Tibial nerve (tissue), 4 donors: ENCODE measurements around the gene LMLN. TPM values are rescaled to one million over a fixed set of nuclear protein-coding genes. Genes with fewer than 3 reads are reported as not detected.
A peak's percentile ranks its signal among the peaks of the same experiment; 100 is the strongest.
"Not testable (repeated sequence)": the region's sequence is repeated elsewhere in the genome, so short reads cannot be mapped to it uniquely, and the experiment has no call there.

Source experiments
- DNase-seq, 2 donors: peaks; one replicate each; pipeline ENCODE4 v3.0.0-alpha.2; 2019; ENCODE audit warnings: low spot score in 2 of 2
- H3K27ac ChIP-seq, 4 donors: fragments of 200-600 bp; sonication (generic) in 3 of 4; one replicate each; pipeline ENCODE4 v1.5.1; 2017 to 2019; ENCODE audit warnings: mild to moderate bottlenecking in 1 of 4
- H3K27me3 ChIP-seq, 2 donors: fragments of 200-600 bp; sonication (generic) in 1 of 2; one replicate each; pipeline versions ENCODE4 v1.5.1 to v1.6.0; 2017 to 2019
- H3K36me3 ChIP-seq, 3 donors: fragments of 200-600 bp; sonication (generic); one replicate each; pipeline ENCODE4 v1.5.1; 2018 to 2019
- H3K4me1 ChIP-seq, 4 donors: fragments of 200-600 bp; sonication (generic) in 3 of 4; one replicate each; pipeline ENCODE4 v1.5.1; 2017 to 2019
- H3K4me3 ChIP-seq, 4 donors: fragments of 200-600 bp; sonication (generic) in 3 of 4; one replicate each; pipeline ENCODE4 v1.5.1; 2017 to 2019; ENCODE audit warnings: mild to moderate bottlenecking in 1 of 4, moderate library complexity in 1 of 4
- H3K9me3 ChIP-seq, 4 donors: fragments of 200-600 bp; sonication (generic) in 3 of 4; one replicate each; pipeline ENCODE4 v1.5.1; 2017 to 2019
- CTCF ChIP-seq, 5 experiments: fragments of 200-600 bp in 3 of 5; fragments of 450-650 bp in 2 of 5; sonication (generic) in 3 of 5; IDR thresholded peaks; one replicate each; pipeline ENCODE4 v1.5.1; 2016 to 2019; ENCODE audit warnings: antibody characterized with exemption in 5 of 5, mild to moderate bottlenecking in 3 of 5, moderate library complexity in 2 of 5
- EP300 ChIP-seq, 2 donors: sonication (generic); formaldehyde crosslinking; IDR thresholded peaks; one replicate each; pipeline ENCODE4 v1.6.1; 2017; ENCODE audit warnings: antibody characterized with exemption in 2 of 2, mild to moderate bottlenecking in 1 of 2
- POLR2A ChIP-seq, 2 donors: fragments of 450-650 bp; IDR thresholded peaks; one replicate each; pipeline ENCODE4 v1.6.1; 2017; ENCODE audit warnings: antibody characterized with exemption in 2 of 2, mild to moderate bottlenecking in 2 of 2, moderate library complexity in 2 of 2
- WGBS, 2 donors: methylation state at CpG; one replicate each; pipeline ENCODE4 v1.1.5; 2018; 5-methylcytosine and 5-hydroxymethylcytosine counted together
- total RNA-seq, 4 donors: library from RNA; depleted of rRNA; stranded (reverse); fragments of >200 nt; gene quantifications; one replicate each; pipeline ENCODE4 v1.1.0, GENCODE V29; 2016

Gene LMLN
- total RNA-seq, 4 donors from 2014 or later = 5.7 to 9.0 (median 7.1) TPM

DNA sequence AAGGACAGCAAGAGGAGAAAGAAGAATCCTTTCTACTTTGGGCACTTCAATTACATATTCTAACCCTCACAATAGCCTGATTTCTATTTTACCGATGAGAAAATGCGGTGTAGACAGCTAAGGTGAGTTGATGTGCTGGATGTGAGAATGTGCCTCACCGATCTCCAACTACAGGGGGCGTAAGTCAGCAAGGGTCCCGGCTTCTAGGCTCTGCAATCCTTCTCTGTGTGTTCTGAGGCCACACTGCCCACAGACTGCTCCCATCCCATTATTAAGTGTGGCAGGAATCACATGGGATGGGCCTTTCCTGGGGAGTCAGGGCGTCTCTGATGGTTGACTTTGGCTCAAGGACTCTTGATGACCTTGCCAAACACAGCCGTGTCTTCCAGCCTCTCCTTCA is 33.6 kb upstream of the LMLN start:
- Histone ChIP-seq H3K27ac (no peak overlapping the region), H3K36me3 (peaks cover 0 to 56% (median 13%) of the 10 kb centered on the region in 3 donors), H3K4me3 (no peak overlapping the region), H3K9me3 (no peaks in the 10 kb centered on the region), H3K4me1 (no peaks in the 10 kb centered on the region), H3K27me3 (no peaks in the 10 kb centered on the region)
- TF ChIP-seq EP300 (IDR thresholded peaks at IDR 0.05) = no peak
- TF ChIP-seq CTCF (IDR thresholded peaks at IDR 0.05) = no peak
- no peak for TF ChIP-seq POLR2A (IDR thresholded peaks at IDR 0.05)
- DNase-seq = no peak
- 56 to 70% methylated on average over 7 of the region's 7 CpGs for WGBS, 2 donors

DNA sequence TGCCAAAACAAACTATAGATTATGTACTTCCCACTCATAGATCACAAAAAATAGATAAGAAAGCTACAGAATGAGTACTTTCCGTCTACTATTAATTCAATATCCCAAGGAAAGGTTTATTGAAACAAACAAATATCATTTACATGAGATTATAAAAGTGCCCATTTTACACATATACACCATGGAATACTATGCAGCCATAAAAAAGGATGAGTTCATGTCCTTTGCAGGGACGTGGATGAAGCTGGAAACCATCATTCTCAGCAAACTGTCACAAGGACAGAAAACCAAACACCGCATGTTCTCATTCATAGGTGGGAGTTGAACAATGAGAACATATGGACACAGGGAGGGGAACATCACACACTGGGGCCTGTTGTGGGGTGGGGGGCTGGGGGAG is 32.4 kb upstream of the LMLN start:
- DNase-seq, H3K9me3 ChIP-seq, H3K27me3 ChIP-seq, H3K4me3 ChIP-seq, H3K4me1 ChIP-seq, H3K27ac ChIP-seq: not testable (repeated sequence)
- peaks cover 0 to 59% (median 13%) of the 10 kb centered on the region in 3 donors for H3K36me3 ChIP-seq
- WGBS, 2 donors = 91% methylated on average over 3 of the region's 3 CpGs

DNA sequence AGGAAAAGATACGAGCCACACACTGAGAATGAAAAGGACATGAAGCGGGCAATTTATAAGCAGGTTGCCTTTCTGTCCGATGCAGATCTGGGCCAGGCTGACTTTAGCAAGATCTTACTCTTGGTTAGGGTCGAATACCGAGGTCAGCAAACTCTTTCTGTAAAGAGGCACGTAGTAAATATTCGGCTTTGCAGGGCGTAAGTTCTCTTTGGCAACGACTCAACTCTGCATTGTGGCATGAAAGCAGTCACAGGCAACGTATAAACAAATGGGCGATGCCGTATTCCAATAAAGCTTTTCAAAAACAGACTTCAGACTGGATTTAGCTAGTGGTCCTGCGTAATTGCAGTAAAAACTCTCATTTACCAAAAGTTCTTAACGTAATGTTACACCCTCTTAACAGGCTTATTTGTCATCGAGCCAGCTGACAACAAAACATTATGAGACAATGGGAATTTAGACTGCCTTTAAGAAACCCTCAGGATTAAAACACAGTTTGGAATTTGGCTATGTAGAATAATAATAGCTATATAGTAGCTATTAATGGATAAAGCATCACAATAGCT is 23.1 kb upstream of the LMLN start:
- no peak overlapping the region for H3K4me3 ChIP-seq
- 72 to 83% methylated on average over 15 of the region's 15 CpGs for WGBS, 2 donors
- H3K27me3 ChIP-seq = no peaks in the 10 kb centered on the region
- TF ChIP-seq POLR2A (IDR thresholded peaks at IDR 0.05) (no peak), CTCF (IDR thresholded peaks at IDR 0.05) (no peak), EP300 (IDR thresholded peaks at IDR 0.05) (no peak)
- no peaks in the 10 kb centered on the region for H3K4me1 ChIP-seq
- no peaks in the 10 kb centered on the region for H3K9me3 ChIP-seq
- H3K36me3 ChIP-seq = peaks cover 0 to 13% (median 0%) of the 10 kb centered on the region in 3 donors
- no peak overlapping the region for H3K27ac ChIP-seq
- no peak for DNase-seq

DNA sequence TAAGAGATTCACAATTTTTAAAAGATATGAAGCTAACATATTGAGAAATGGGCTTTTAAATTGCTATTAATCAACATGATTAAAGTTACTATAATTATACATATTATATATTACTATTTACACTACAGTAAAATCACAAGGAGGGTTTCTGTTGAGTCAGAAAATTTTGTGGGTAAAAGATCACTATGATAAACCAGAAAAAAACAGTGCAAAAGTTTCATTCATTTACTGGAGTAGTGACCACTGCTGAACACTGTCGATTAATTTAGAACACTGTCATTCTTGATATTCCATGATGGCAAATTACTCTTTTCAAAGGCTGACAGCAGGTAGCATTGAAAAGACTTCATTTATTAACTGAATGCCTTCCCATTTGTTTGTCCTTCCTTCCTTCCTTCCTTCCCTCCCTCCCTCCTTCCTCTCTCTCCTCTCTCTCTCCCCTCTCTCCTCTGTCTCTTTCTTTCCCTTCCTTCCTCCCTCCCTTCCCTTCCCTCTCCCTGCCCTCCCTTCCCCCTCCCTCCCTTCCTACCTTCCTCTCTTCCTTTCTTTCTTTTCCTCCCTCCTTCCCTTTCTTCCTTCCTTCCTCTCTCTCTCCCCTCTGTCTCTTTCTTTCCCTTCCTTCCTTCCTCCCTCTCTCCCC is 19.2 kb upstream of the LMLN start:
- no peak overlapping the region for H3K27ac ChIP-seq
- no peak for DNase-seq
- TF ChIP-seq EP300 (IDR thresholded peaks at IDR 0.05) (no peak), POLR2A (IDR thresholded peaks at IDR 0.05) (no peak), CTCF (IDR thresholded peaks at IDR 0.05) (no peak)
- H3K27me3 ChIP-seq = no peaks in the 10 kb centered on the region
- WGBS, 2 donors = 76 to 91% methylated on average over 1 of the region's 1 CpG
- H3K9me3 ChIP-seq = no peaks in the 10 kb centered on the region
- H3K36me3 ChIP-seq = peaks cover 0 to 1% (median 0%) of the 10 kb centered on the region in 3 donors
- no peak overlapping the region for H3K4me3 ChIP-seq
- peaks cover 0 to 2% (median 0%) of the 10 kb centered on the region in 4 donors for H3K4me1 ChIP-seq

DNA sequence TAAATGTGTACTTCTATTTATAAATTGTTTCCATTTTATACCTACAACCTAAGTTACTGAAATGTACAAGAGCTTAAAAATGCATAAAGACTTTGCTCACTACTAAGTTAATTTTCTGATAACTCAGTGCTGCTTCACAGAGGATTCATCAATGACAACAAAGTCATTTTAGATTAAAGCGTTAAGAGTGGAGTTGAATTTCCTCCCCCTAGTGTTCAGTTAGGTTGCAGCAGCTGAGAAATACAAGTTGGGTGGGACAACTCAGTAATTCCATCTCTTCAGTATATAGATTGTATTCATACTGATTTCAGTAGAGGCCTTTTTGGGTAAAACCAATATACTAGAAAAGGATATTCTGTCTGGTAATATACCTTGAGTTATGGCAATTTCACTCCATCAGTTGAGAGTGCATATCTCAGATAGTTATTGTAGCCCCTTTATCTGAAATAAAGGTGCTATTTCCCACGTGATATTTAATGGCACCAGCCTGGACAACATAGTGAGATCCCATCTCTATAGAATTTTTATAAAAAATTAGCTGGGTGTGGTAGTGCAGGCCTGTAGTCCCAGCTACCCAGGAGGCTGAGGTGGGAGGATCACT is 17.0 kb upstream of the LMLN start:
- 47 to 49% methylated on average over 2 of the region's 2 CpGs for WGBS, 2 donors
- TF ChIP-seq POLR2A (IDR thresholded peaks at IDR 0.05) (no peak), EP300 (IDR thresholded peaks at IDR 0.05) (no peak), CTCF (IDR thresholded peaks at IDR 0.05) (peak in 4 of 5 experiments; percentile 41 to 56 (median 50))
- no peaks in the 10 kb centered on the region for H3K36me3 ChIP-seq

More for the DNA sequence above, 17.0 kb upstream of the LMLN start:
- Histone ChIP-seq H3K27me3 (no peaks in the 10 kb centered on the region), H3K4me1 (peaks cover 0 to 2% (median 0%) of the 10 kb centered on the region in 4 donors), H3K9me3 (no peaks in the 10 kb centered on the region), H3K4me3 (no peak overlapping the region), H3K27ac (no peak overlapping the region)
- peak in 1 of 2 donors; percentile 21 for DNase-seq
